Measurements from ENCODE around the gene SPNS2. TPM values are rescaled to one million over a fixed set of nuclear protein-coding genes. Genes with fewer than 3 reads are reported as not detected.

Gene SPNS2
- total RNA-seq, 6 donors from 2014 or later, result 41.8 to 89.1 (median 55.2) TPM

GRCh38 chr17:4485676-4486646 lies 12.7 kb upstream of the SPNS2 start:
- no peak for DNase-seq
- WGBS, 2 donors, result 75 to 84% methylated on average over 16 to 25 of the region's 31 CpGs
- no peak for TF ChIP-seq POLR2AphosphoS5 (IDR thresholded peaks at IDR 0.05)
- TF ChIP-seq CTCF (IDR thresholded peaks at IDR 0.05), result no peak
- no peak for TF ChIP-seq POLR2A (IDR thresholded peaks at IDR 0.05)
- TF ChIP-seq EP300 (IDR thresholded peaks at IDR 0.05), result no peak
- Histone ChIP-seq H3K9me3 (no peaks in the 10 kb centered on the region), H3K4me3 (peak overlapping the region in 3 of 4 donors; percentile 17 to 34 (median 24)), H3K4me1 (peaks cover 13 to 55% (median 39%) of the 10 kb centered on the region in 4 donors), H3K27ac (peak overlapping the region in 2 of 4 donors; percentile 52), H3K36me3 (no peaks in the 10 kb centered on the region), H3K27me3 (no peaks in the 10 kb centered on the region)
- no peak for ATAC-seq (ENCODE audit: low FRiP score in 2 of 2)

DNA sequence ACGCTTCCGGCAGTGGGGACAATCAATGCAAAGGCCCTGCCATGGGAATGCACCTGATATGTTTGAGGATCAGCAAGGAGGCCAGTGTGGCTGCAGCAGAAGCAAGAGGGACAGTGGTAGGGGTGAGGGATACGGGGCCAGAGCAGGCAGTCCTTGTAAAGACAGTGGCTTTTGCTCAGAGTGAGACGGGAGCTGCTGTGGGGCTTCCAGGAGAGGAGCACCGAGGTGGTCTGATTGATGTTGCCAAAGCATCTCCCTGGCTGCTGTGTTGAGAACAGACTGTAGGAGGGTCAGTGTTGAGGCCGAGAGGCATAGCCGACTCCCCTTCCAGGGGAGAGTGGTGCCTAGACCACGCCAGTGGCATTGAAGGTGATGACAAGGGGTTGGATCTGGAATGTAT lies 11.4 kb upstream of the SPNS2 start:
- H3K9me3 ChIP-seq, result no peaks in the 10 kb centered on the region
- ATAC-seq (ENCODE audit: low FRiP score in 2 of 2) (no peak), DNase-seq (no peak)
- H3K36me3 ChIP-seq, result no peaks in the 10 kb centered on the region
- H3K27ac ChIP-seq, result no peak overlapping the region
- 95 to 99% methylated on average over 8 of the region's 8 CpGs for WGBS, 2 donors
- no peaks in the 10 kb centered on the region for H3K27me3 ChIP-seq
- peaks cover 5 to 54% (median 33%) of the 10 kb centered on the region in 4 donors for H3K4me1 ChIP-seq
- H3K4me3 ChIP-seq, result no peak overlapping the region
- TF ChIP-seq EP300 (IDR thresholded peaks at IDR 0.05) (no peak), POLR2A (IDR thresholded peaks at IDR 0.05) (no peak), POLR2AphosphoS5 (IDR thresholded peaks at IDR 0.05) (no peak), CTCF (IDR thresholded peaks at IDR 0.05) (no peak)

DNA sequence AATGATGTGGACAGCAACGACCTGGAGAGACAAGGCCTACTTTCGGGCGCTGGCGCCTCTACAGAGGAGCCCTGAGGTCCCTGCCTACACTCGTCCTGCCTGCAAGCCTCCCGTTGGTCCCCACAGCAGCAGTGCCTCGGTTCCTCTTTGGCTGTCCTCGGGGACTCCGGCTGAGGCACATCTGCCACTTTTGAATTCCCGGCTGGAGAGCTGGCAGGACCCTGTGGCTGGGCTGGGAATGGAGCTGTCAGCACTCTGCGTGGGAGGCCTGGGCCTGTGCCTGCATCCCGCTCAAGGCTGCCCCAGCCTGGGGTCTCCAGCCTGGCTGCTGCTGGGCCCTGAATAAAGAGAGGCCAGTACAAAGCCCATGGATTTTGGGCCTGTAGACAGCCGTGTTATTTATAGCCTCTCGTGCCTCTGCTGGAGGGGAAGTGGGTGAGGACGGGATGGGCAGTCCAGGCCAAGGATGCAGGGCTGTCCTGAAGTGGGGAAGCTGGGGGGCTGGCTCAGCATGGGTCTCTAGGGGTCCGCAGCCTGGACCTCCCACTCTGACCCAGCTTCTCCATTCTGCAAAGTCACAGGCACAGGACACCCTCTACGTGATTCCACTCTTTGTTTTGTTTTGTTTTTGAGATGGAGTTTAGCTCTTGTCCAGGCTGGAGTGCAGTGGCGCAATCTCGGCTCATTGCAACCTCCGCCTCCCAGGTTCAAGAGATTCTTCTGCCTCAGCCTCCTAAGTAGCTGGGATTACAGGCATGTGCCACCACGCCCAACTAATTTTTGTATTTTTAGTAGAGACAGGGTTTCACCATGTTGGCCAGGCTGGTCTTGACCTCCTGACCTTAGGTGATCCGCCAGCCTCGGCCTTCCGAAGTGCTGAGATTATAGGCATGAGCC lies 10.6 kb upstream of the SPNS2 start:
- WGBS, 2 donors, result 75 to 76% methylated on average over 9 to 24 of the region's 24 CpGs
- TF ChIP-seq EP300 (IDR thresholded peaks at IDR 0.05) (peak in 1 of 4 donors; percentile 30), POLR2AphosphoS5 (IDR thresholded peaks at IDR 0.05) (peak in 1 of 2 donors; percentile 52), POLR2A (IDR thresholded peaks at IDR 0.05) (no peak), CTCF (IDR thresholded peaks at IDR 0.05) (no peak)

GRCh38 chr17:4488989-4489595 lies 9.6 kb upstream of the SPNS2 start:
- DNase-seq, result peak in 1 of 2 donors; percentile 92

More for the DNA sequence above, 10.6 kb upstream of the SPNS2 start:
- Histone ChIP-seq H3K36me3 (no peaks in the 10 kb centered on the region), H3K27ac (peak overlapping the region; percentile 49 to 88 (median 78)), H3K4me3 (no peak overlapping the region), H3K27me3 (no peaks in the 10 kb centered on the region), H3K9me3 (no peaks in the 10 kb centered on the region), H3K4me1 (peaks cover 5 to 55% (median 37%) of the 10 kb centered on the region in 4 donors)
- ATAC-seq (ENCODE audit: low FRiP score in 2 of 2), result no peak
- peak in 1 of 2 donors; percentile 75 for DNase-seq

More at GRCh38 chr17:4488989-4489595, 9.6 kb upstream of the SPNS2 start:
- ATAC-seq (ENCODE audit: low FRiP score in 2 of 2), result peak; percentile 43 to 82
- H3K36me3 ChIP-seq, result no peaks in the 10 kb centered on the region
- no peaks in the 10 kb centered on the region for H3K27me3 ChIP-seq
- WGBS, 2 donors, result 67 to 71% methylated on average over 10 to 14 of the region's 15 CpGs
- TF ChIP-seq POLR2AphosphoS5 (IDR thresholded peaks at IDR 0.05) (peak; percentile 30 to 46), EP300 (IDR thresholded peaks at IDR 0.05) (peak in 1 of 4 donors; percentile 77), CTCF (IDR thresholded peaks at IDR 0.05) (no peak), POLR2A (IDR thresholded peaks at IDR 0.05) (no peak)
- H3K27ac ChIP-seq, result peak overlapping the region; percentile 6 to 88 (median 80)
- H3K9me3 ChIP-seq, result no peaks in the 10 kb centered on the region
- no peak overlapping the region for H3K4me3 ChIP-seq
- H3K4me1 ChIP-seq, result peaks cover 5 to 49% (median 36%) of the 10 kb centered on the region in 4 donors

Data from upper lobe of left lung (tissue), 6 donors.